T-helper 1 cell (primary cell): ENCODE data around the gene LPCAT2.
A peak's percentile ranks its signal among the peaks of the same experiment; 100 is the strongest.

Experiments used
- DNase-seq, 5 donors: peaks; one replicate each; pipeline ENCODE4 v3.0.0-alpha.2; 2012 to 2020
- total RNA-seq, 4 donors: gene quantifications; one replicate each; lab custom pipeline; 2026; lab: John Stamatoyannopoulos, UW

Gene LPCAT2
- total RNA-seq = 0 to 0.15 (median 0.04) reads per million in 4 donors

DNA sequence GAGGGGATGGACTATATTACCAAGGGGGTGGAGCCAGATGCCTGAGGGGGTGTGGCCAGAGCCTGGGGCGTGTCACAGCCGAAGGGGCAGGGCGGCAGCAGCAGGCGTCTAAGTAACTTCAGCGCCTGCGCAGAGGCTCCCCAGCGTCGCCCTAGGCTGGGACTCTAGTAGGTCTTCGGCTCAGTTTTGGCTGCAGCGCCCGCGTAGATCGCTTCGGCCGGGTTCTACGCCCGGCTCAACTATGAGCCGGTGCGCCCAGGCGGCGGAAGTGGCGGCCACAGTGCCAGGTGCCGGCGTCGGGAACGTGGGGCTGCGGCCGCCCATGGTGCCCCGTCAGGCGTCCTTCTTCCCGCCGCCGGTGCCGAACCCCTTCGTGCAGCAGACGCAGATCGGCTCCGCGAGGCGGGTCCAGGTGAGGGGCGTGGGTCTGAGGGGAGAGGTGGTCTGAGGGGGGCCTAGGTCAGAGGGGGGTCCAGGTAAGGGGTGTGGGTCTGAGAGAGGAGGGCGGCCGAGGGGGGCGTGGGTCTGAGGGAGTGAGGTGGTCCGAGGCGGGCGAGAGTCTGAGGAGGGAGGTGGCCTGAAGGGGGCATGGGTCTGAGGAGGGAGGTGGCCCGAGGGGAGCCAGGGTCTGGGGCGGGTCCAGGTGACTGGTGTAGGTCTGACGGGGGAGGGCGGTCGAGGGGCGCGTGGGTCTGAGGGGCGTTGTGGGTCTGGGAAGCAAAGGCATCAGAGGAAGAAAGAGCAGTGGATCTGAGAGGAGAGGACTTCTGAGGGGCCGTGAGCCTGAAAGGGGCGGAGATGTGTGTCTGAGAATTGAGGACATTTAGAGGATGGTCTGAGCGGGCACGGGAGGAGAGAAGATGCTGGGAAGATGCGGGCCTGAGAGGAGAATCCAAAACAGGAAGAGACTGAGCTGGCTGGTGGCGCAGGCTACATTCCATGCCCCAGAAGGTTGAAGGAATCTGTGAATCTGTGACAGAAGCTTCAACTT lies at the start of gene LPCAT2:
TSS of gene LPCAT2 (plus strand) at position 132 of the 991 bp plus-strand sequence. CDS start at position 242, 110 bp downstream.
- peak in 1 of 5 donors; percentile 39 for DNase-seq

- DNase-seq = no peak
These were observed 46.6 kb upstream of the LPCAT2 start for GRCh38 chr16:55462241-55462640.

DNA sequence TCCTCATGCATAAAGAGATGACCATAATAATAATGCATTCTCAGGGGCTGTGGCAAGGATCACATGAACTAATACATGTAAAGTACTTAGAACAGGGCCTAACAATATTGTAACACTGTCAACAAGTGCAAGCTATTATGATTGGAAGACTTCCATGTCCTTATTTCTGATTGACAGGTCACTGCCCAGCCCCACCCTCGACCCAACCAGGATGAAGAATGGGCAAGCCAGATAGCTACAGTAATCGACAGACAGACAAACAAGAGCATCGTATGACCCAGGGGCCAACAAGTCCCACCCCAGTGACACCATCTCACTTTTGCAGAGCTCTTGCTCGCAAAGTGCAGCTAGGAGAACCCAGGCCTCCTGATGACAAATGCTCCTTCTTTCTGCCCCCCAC lies 44.5 kb upstream of the LPCAT2 start:
- no peak for DNase-seq

GRCh38 chr16:55465077-55465896 lies 43.6 kb upstream of the LPCAT2 start:
- peak; percentile 55 to 76 (median 72) for DNase-seq

GRCh38 chr16:55466209-55466608 lies 42.7 kb upstream of the LPCAT2 start:
- DNase-seq = no peak

DNA sequence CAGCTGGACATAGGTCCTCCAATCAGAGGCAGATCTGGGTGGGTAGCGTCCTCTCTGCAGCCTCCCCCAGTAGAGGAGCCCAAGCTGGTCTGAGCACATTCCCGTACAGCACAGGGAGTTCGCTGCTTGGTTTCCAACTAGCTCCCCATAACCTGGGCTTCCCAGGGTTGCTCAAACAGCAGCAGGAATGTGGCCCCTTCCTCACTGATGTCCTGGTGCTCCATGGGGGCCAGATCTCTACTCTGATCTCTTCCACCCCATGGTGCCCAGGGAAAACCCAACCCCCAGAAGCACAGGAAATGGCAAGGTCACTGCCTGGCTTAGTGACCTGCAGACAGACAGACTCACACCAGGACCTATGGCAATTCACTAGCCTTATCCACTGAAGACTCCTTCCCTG lies 41.0 kb upstream of the LPCAT2 start:
- DNase-seq = no peak

DNA sequence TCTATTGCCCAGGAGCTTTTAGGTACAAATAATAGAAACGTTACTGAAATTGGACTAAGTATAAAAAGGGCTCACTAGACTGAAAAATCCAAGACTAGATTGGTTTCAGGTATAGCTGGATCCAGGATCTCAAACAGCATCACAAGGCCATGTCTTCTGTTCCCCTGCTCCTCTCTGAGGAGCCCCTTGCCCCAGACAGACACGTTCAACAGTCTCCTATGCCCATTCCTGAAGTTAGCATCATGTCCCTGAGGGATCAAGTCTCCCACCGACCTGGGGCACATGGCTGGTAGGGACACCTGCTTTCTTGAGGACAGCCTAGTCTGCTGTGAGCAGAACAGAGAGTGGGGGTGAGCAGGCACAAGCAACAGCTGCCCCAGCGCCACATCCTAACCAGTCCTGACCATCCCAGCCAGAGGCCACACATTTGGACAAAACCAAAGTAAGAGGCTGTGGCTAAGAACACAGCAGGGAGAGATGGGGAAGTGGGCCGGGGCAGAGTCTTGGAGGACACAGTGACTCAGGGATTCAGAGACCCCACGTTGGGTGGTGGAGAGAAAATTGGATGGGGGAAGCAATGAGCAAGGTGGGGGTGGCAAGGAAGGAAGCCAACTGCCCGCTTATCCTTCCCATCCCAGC lies 40.4 kb upstream of the LPCAT2 start:
- no peak for DNase-seq

- no peak for DNase-seq
These were observed 38.9 kb upstream of the LPCAT2 start for GRCh38 chr16:55469821-55470532.

DNA sequence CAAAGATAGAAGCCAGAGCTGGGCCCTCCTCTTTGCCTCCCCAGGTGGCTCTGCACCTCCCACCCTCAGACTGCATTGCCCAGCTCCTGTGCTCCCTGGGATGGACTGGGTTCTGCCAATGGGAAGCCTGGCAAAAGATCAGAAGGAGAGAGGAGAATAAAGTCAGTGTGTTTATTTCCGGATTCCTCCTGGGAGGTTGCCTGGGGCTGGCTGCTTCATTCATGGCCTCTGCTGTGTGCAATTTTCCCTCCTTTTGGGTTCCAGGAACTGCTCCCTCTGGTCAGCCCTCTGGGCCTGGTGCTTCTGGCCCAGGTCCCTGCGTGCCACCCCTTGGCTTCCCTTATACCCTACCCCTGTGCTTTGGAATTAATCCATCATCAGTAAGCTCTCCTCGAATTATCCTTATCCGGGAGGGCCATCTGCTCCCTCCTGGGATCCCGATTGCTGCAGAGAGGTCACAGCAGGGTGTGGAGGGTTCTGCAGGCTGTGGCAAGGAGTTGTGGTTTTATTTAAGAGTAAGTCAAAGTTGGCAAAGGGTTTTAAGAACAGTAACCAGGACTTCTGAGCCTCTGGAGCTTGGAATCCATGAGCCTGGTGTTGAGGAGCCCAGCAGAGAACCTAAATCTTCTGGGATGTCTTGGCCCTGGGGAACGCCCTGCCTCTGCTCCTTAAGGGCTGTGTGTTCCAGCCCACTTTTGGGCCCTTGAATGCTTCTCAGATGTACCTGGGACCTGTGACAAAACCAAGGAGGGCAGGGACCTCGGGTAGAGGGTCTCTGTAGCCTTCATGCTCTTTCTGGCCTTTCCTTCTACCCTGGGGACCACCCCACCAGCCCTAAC lies 38.1 kb upstream of the LPCAT2 start:
- no peak for DNase-seq

DNA sequence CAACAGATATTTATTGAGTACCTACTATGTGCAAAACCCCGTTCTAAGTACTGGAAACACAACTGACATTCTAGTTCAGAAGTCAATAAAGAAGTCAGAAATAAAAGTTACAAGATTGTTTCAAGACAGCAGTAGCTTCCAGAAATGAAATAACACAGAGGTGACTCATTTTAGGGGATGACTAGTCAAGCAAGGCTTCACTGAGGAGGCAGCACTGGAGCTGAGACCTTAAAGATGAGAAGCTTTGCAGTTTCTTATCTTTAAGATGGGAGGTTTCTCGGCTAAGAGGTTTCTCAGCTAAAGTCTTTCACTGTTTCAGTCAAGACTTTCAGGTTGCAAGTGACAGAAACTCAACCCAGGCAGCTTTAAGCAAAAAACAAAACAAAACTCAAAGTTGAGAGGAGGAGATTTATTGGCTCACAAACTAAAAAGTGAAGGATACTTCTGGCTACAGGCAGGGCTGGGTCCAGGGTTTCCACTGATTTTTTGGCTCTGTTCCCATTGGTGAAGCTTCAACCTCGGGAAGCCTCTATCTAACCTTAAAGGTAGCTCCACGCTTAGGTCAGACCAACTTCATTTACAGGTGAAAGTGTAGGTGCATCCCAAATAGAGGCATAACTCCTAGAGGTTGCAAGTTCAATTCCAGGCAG lies 37.3 kb upstream of the LPCAT2 start:
- DNase-seq = peak in 1 of 5 donors; percentile 58

DNA sequence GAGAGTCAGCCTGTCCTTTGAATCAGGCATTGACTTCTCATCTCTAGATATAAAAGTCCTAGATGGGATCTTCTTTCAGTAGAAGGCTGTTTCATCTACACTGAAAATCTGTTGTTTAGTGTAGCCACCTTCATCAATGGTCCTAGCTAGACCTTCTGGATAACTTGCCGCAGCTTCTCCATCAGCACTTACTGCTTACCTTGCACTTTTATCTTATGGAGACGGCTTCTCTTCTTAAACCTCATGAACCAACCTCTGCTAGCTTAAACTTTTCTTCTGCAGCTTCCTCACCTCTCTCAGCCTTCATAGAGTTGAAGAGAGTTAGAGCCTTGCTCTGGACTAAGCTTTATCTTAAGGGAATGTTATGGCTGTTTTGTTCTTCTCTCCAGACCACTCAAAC lies 35.3 kb upstream of the LPCAT2 start:
- no peak for DNase-seq

- no peak for DNase-seq
These were observed 34.1 kb upstream of the LPCAT2 start for GRCh38 chr16:55474821-55475220.

GRCh38 chr16:55475919-55476318 lies 33.0 kb upstream of the LPCAT2 start:
- no peak for DNase-seq

GRCh38 chr16:55476625-55477533 lies 32.0 kb upstream of the LPCAT2 start:
- no peak for DNase-seq

DNA sequence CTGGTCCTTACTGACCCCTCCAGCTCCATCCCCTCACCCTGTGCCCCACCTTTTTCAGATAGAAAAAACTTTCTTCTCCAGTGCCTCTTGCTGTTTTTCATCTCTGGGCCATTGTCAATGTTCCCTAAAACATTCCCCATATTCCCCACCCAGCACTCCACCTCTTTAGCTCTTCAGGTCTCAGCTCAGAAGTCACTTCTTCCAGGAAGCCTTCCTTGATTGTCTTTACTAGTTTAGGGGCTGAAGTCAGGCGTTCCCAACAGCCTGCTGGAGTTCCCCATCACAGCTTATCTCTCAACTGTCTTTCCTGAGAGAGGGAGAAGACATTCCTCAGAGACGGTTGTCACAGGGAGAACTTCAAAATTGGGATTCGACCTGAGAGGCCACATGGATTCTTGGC lies 31.1 kb upstream of the LPCAT2 start:
- DNase-seq = no peak

DNA sequence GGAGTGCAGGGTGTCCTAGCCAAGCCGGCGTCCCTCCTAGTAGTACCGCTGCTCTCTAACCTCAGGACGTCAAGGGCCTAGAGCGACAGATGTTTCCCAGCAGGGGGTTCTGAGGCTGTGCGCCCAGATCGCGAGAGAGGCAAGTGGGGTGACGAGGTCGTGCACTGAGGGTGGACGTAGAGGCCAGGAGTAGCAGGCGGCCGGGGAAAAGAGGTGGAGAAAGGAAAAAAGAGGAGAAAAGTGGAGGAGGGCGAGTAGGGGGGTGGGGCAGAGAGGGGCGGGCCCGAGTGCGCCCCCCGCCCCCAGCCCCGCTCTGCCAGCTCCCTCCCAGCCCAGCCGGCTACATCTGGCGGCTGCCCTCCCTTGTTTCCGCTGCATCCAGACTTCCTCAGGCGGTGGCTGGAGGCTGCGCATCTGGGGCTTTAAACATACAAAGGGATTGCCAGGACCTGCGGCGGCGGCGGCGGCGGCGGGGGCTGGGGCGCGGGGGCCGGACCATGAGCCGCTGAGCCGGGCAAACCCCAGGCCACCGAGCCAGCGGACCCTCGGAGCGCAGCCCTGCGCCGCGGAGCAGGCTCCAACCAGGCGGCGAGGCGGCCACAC lies 29.9 kb upstream of the LPCAT2 start, which contains the start of gene MMP2:
TSS of gene MMP2 (plus strand) at position 372 of the 603 bp plus-strand sequence. CDS start 282 bp downstream, outside the sequence.
- no peak for DNase-seq

DNA sequence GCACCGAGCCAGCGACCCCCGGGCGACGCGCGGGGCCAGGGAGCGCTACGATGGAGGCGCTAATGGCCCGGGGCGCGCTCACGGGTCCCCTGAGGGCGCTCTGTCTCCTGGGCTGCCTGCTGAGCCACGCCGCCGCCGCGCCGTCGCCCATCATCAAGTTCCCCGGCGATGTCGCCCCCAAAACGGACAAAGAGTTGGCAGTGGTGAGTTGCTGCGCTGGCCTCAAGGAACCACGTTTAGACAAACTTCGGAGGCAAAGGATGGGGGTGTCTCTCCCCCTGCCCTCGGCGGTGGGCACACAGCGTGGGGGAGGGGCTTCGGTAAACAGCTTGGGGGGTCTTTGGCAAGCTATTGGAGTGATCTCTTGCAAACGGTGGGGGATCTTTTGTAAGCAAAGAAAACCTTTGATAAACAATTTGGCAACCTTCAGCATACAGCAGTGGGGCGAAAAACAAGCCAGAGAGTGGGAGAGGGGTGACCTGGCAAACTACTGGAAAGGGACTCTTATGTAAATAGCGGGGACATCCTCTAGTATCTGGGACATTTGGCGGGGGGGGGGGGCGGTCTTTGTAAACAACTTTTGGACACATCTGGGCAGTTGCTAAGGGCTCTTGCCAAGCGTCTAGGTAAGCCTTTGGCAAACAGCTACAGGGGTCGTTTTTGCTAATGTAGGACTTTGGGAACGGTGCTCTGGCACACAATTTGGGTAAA lies 29.3 kb upstream of the LPCAT2 start:
- no peak for DNase-seq

DNA sequence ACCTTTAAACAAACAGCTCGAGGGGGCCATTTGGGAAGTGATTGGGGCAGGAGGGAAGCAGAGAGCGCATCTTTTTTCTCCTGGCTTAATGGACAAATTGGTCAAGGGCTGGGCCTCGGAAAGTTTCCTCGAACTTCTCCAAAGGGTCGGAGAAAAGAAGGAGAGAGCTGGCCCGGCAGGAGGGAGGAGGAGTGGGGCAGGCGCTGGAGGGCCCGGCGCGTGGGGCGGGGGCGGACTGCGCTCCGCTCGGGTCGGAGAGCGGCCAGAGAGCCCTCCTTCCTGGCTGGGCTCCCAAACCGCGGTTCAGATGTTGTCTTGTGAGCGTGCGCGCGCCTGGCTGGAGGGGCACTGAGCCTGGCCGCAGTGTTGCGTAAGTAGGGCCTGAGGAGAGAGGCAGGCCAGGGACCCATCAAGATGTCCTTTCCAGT lies 28.6 kb upstream of the LPCAT2 start:
- no peak for DNase-seq
